ENCODE measurements around the gene ZBTB12.
A peak's percentile ranks its signal among the peaks of the same experiment; 100 is the strongest.

ZBTB12 gene

DNA sequence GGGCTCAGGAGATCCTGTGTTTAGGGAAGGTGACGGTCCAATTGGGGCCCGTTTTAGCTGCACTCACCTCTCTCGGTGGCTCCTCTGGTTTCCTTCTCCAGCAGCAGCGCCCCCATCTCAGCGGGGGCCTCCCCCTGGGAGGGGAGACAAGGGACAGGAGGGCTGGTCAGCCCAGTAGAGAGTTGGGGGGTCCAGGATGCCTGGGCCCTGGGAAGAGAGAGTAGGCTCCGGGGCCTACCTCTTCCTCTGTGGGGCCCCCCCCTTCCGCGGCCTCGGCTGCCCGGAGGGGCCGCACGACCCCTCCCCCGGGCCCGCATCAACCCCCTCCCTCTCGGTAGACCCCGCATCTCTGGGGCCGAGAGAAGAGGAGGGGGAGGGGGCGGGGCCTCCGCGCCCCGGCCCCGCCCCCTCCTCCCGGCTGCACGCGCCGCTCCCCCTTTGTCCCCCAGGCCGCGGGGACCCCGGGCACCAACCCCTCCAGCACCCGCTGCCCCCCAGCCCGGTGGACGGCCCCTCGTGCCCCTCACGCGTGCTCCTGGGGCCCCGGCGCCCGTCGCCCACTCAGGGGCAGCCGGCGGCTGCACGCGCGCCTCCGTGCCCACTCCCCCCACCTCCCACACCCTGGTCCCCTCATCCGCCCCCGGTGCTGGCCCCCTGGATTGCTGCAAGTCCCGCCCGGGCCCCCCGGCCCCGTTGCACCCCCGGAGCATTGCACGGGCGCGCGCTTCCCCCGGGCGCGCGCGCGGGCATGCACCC lies 4.9 kb downstream of the ZBTB12 start:
- DNase-seq (ENCODE audit: low read depth in 2 of 2), result no peak

DNA sequence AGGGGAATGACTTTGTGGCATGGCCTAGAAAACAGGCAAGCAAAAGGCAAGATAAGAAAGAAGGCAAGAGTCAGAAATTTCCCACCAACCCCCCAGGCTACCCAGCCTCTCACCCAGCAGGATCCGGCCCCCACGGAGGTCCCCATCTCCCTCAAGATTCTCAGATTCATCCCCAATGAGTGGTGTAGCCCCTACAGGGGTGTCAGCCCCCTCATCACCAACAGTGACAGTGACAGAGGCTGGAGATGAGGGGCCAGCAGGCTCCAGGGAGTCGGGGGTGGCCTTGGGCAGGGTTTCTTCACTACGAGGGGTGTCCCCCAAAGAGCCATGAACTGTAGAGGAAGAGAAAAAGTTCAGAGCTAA lies 5.4 kb downstream of the ZBTB12 start:
- DNase-seq (ENCODE audit: low read depth in 2 of 2), result no peak

GRCh38 chr6:31892821-31893220 lies 9.1 kb downstream of the ZBTB12 start:
- DNase-seq (ENCODE audit: low read depth in 2 of 2), result no peak

- no peak for DNase-seq (ENCODE audit: low read depth in 2 of 2)
Observed at GRCh38 chr6:31889331-31889972, 12.4 kb downstream of the ZBTB12 start.

- DNase-seq (ENCODE audit: low read depth in 2 of 2), result peak in 1 of 2 donors; percentile 51
Observed at GRCh38 chr6:31888276-31889258, 13.3 kb downstream of the ZBTB12 start.

DNA sequence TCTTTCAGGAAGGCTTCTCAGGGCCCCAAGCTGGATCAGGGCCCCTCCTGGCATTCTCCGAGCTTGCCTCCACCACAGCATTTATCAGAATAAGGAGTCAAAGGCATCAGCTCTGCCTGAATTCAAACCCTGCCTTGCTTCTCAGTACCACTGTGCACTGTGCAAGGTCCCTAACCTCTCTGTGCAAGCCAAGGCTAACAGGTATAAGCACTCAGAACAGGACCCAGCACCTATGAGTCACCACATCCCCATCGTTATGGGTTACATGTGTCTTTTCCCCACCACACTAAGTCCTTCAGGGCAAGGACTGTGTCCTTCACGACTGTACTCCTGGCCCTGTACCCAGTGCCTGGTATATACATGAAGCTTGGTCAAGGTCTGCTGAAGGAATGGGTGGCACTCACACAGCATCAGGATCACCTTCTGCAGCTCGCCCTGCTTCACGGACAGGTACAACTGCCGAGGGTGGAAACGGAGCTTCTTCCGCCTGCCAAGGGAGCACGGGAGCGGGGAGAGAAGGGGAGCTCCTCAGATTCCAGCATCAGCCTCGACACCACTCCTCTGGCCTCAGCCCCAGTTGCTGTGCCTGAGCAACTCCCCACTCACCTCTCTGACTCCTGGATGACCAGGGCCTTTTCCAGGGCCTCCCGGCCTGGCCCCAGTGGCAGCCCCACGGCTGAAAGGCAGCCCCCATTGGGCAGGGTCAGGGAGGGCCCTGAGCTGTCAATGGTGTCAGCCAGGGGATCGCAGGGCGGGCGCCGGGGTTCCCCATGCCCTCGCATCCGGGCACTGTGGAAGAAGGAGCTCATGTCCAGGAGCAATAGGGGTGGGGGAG lies 14.5 kb downstream of the ZBTB12 start:
- no peak for DNase-seq (ENCODE audit: low read depth in 2 of 2)

- DNase-seq (ENCODE audit: low read depth in 2 of 2), result no peak
Observed at GRCh38 chr6:31886541-31886991, 15.3 kb downstream of the ZBTB12 start.

- DNase-seq (ENCODE audit: low read depth in 2 of 2), result no peak
Observed at GRCh38 chr6:31884528-31885035, 17.3 kb downstream of the ZBTB12 start.

DNA sequence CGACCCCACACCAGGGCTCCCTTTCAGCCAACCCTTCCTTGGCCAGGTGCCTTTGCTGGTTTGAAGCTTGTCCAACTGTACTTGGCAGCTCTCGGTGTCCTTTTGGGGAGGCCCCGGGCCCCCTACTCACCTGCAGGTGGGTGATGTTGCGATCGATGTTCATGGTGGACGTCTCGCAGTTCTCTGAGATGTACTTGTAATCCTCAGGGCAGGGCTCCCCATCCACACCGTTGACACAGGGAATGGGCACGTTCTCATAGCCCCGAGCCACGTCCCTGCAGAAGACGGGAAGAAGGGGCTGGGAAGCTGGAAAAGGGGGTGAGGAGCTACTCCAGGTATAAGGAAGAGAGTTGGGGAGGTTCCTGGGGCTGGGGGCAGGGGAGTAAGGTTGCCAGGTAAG lies 18.2 kb downstream of the ZBTB12 start:
- DNase-seq (ENCODE audit: low read depth in 2 of 2), result no peak

DNA sequence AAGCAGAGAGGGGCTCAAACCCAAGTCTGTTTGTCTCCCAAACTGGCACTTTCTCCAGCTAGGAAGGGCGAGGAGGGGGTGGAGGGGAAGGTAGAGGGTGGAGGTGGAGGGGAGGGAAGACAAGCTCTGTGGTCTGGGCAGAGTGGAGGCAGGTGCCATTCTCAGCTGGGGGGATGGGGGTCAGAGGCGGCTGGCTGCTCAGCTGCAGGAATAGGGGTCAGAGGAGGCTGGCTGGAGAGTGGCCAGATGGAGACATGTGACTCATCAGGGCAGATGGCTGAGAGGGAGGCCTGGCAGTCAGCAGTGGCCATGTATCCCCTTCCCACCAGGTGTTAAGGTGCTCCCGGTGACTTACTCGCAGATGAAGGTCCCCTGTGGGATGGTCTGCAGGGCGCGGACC lies 19.5 kb downstream of the ZBTB12 start:
- no peak for DNase-seq (ENCODE audit: low read depth in 2 of 2)

DNA sequence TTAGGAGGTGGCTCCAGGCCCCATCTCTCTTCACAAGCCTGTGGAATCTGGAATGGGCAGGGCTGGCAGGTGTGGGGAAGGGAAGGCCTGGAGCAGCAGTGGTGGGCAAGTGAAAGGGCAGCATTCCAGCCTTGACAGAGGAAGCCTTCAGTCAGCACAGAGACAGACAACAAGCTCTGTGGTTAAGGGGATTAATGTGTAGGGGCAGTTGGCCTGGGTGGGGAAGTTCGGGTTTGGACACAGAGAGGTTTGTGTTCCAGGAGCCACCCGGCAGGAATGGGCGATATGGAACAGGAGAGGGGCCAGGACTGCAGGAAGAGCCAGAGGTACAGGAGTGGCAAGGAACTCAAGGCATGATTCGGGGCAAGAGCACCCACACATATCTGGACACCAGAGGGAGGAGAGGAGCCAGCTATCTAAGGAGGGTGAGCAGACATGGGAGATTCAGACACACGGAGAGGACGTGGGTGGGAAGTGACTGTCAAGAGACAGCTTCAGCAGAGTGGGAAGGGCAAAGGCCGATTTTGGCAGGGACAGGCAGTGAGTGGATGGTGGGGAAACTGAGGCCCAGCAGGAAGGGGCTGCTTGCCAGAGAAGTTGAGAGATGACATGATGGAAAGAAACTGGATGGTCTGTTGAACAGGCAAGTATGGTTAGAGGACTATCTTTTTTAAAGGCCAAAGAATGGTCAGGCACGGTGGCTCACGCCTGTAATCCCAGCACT lies 20.6 kb downstream of the ZBTB12 start:
- DNase-seq (ENCODE audit: low read depth in 2 of 2), result no peak

DNA sequence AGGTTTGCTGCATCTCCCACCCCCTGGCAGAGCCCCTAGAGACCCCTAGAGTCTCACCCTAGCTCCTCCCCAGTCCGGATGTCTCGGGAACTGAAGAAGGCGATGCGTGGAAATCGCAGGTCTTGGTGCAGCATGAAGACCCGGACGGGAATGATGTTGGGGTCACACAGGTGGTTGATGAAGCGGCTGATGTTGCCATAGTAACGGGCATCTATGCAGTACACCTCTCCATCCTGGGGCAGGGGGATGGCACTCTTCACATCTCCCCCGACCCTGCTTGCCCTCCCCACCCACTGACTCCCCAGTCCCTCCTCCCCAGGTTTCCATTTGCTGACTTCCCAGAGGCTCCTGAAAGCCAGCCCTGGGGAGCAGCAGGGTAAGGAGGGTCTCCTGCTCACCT lies 21.3 kb downstream of the ZBTB12 start:
- no peak for DNase-seq (ENCODE audit: low read depth in 2 of 2)

GRCh38 chr6:31879901-31880300 lies 22.0 kb downstream of the ZBTB12 start:
- DNase-seq (ENCODE audit: low read depth in 2 of 2), result no peak

GRCh38 chr6:31879143-31879542 lies 22.7 kb downstream of the ZBTB12 start:
- no peak for DNase-seq (ENCODE audit: low read depth in 2 of 2)

GRCh38 chr6:31878726-31879125 lies 23.2 kb downstream of the ZBTB12 start, which contains the start of gene SLC44A4:
SLC44A4 (minus strand) TSS chr6:31878997; CDS start chr6:31878980, 17 bp downstream.
- no peak for DNase-seq (ENCODE audit: low read depth in 2 of 2)

- DNase-seq (ENCODE audit: low read depth in 2 of 2), result no peak
Observed at GRCh38 chr6:31878222-31878621, 23.7 kb downstream of the ZBTB12 start.

GRCh38 chr6:31877651-31878161 lies 24.2 kb downstream of the ZBTB12 start:
- DNase-seq (ENCODE audit: low read depth in 2 of 2), result no peak

DNA sequence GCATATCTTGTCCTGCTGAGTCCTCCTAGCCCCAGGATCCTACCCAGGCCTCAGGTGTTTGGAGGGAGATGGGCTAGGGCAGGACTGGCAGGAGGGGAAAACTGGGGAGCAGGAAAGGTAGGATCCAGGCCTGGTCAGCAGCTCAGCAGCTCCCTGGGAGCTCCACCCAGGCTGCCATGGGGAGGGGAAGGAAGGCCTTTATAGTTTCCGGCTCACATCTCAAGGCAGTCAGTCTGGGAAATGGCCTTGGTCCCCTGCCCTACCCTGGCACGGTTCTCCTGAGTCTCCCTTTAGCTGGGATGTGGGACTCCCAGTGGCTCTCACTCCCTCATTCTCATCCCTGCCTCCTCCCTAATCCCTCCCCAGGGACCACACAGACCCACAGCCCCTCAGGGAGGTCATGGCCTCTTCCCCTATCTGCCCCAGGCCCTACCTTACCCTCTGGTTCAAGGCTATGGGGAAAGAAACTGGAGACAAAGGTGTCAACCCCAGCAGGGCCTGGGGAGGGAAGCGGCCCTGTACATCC lies 24.7 kb downstream of the ZBTB12 start:
- DNase-seq (ENCODE audit: low read depth in 2 of 2), result no peak

- DNase-seq (ENCODE audit: low read depth in 2 of 2), result no peak
Observed at GRCh38 chr6:31876357-31876756, 25.5 kb downstream of the ZBTB12 start.

GRCh38 chr6:31875877-31876276 lies 26.0 kb downstream of the ZBTB12 start:
- DNase-seq (ENCODE audit: low read depth in 2 of 2), result no peak
